GM21619 (cell line): Measurements from ENCODE around the gene TMA7.
"Not testable (repeated sequence)": the region's sequence is repeated elsewhere in the genome, so short reads cannot be mapped to it uniquely, and the experiment has no call there.

Experiments
- ATAC-seq: cut with Tn5 transposase; IDR thresholded peaks from one replicate; pipeline ENCODE4 v1.9.1; 2021; ENCODE audit not compliant: unreplicated experiment

The TMA7 gene

DNA sequence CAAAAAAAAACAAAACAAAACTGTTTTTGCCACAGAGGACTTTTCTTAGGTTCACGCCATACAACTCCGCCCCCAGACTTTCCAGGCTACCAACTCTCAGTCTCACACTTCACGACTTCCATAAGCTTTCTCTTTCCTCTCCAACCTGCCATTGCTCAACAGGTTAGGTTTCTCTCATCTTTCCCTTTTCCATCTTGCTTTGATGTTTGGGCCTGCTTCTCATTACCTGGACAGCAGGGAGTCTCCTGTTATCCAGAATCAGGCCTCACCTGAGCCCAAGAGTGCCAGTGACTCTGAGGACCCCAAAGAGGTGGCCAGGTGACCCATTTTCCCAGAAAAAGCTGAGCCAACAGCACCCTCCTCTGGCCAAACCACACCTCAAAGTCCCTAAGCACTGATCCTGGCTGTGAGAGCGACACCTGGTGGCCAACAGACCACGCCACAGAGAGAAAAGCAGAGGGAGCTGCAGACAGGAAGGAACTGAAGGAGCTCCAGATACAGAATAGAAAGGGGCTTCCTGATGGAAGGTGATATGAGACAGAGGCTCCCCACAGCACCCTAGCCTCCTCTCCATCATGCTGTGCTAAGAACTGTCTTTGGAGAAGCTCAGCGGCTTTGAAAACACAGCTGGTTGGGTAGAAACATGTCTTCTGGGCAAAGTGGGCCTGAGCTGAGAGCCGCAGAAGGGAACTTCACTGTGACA, 4.1 kb upstream of the TMA7 start:
- no peak for ATAC-seq

DNA sequence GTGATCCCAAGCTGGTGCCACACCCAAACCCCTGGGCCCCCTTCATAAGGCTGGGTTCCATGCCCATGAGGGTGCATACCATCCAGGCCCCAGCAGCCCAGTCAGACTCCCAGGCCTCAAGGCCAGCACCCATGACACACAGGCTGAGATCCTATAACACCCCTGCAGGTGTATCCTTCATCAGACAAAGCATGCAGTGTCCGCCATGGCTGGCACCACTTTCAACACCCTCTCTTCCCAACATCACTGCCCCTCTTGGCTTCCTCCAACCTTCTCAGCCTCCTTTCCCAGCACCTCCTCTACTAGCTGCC, 3.6 kb upstream of the TMA7 start:
- no peak for ATAC-seq

- ATAC-seq: no peak
Measured at GRCh38 chr3:48436855-48437254, 3.2 kb upstream of the TMA7 start.

- ATAC-seq: no peak
Measured at GRCh38 chr3:48437812-48438211, 2.2 kb upstream of the TMA7 start.

DNA sequence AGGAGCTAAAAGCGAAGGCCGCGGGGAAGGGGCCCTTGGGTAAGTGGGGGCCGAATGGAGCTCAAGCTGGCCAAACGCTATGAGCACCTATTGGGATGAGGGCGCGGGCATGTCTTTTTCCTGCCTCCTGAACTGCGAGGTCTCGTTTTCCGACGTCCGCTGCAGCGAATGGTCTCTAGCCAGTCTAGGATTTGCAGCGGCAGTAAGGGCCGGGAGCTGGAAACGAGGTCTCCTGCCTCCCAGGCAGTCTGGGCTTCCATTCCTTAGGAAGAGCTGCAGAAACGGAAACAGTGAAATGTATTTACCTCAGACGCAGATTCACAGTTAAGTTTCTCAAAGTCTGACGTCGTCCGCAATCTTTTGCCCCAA, 517 bp downstream of the TMA7 start:
- no peak for ATAC-seq

DNA sequence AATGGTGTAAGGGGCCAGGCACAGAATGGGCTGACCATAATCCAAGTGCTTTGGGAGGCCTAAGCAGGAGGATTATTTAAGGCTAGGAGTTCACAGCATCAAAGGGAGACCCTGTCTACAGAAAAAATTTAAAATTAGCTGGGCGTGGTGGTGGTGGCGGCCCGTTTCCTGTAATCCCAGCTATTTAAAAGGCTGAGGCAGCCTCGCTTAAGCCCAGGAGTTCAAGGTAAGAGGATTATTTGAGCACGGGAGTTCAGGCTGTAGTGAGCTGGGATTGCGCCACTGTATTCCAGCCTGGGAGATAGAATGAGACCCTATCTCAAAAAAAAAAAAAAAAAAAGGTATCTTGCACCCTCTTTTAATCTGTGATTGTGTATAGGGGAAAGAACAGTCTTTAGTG, 1.9 kb downstream of the TMA7 start:
- no peak for ATAC-seq

DNA sequence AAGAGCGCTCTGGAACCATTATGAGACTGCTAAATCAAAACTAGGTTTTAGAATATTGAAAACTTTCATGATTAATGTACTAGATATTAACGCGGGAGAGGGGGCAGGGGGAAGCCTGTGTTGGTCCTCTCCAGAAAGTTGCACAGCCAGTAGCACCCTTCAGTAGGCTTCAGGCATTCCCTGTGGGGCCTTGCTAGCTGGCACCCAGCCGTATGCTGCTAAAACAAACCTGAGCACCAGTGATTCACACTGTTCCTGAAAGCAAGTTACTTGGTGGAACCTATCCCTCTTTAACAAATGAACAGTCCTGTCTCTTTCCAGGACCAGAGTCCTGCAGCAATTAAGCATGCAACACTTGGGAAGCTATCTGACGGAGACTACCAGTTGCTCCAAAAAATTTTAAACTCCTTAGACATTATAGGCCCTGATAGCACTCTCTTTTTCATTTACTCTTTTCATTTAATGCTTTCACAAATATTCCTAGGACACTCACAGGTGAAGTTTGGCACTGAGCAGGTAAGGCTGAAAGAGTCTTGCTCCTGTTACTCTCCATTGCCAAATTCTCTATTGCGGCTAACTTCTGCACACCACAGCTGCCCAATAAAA, 5.3 kb downstream of the TMA7 start:
- ATAC-seq: no peak

- no peak for ATAC-seq
Measured at GRCh38 chr3:48446043-48446424, 6.0 kb downstream of the TMA7 start.

DNA sequence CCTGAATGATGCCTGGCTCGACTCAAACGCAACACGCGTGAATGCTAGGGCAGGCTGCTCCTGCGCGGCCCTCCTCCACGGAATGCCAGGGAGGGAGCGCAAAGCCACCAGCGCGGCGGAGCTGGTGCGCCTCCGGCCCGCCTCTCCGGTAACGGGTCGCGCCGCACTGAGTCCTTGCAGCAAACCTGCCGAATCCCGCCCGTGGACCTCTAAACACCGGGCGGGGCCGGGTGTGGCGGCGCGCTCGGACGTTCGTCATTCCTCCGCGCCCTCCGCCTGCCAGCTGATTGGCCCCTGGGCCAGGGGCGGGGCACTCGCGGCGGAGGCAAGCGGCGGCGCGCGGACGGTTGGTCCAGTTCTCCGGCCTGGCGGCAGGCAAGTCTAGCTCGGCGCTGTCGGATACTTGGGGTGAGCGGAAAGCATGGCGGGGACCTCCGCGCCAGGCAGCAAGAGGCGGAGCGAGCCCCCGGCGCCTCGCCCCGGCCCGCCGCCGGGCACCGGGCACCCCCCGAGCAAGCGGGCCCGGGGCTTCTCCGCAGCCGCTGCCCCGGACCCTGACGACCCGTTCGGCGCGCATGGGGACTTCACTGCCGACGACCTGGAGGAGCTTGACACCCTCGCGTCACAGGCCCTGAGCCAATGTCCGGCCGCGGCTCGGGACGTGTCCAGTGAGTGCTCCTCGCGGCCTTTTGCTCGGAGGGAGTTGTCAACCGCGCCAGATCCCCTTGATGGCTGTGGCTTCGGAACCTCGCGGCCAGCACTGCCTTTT, 6.6 kb downstream of the TMA7 start, which contains the start of gene ATRIP:
TSS of gene ATRIP (plus strand) at position 313 of the 769 bp plus-strand sequence. CDS start at position 422, 109 bp downstream.
- peak; percentile 77 for ATAC-seq

DNA sequence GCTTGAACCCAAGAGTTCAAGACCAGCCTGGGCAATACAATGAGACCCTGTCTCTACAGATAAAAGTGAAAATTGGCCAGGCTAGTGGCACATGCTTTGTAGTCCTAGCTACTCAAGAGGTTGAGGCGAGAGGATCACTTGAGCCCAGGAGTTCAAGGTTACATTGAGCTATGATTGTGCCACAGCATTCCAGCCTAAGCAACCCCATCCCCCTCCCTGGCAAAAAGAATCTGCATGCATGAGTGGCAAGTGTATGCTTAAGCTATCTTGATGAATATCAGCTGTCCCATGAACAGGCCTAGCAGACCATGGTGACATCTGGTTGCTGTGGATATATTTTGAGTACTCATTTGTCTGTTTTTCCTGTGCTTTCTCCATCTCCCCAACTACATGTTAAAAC, 11.2 kb downstream of the TMA7 start:
- ATAC-seq: no peak

- no peak for ATAC-seq
Measured at GRCh38 chr3:48456456-48456855, 16.4 kb downstream of the TMA7 start.

DNA sequence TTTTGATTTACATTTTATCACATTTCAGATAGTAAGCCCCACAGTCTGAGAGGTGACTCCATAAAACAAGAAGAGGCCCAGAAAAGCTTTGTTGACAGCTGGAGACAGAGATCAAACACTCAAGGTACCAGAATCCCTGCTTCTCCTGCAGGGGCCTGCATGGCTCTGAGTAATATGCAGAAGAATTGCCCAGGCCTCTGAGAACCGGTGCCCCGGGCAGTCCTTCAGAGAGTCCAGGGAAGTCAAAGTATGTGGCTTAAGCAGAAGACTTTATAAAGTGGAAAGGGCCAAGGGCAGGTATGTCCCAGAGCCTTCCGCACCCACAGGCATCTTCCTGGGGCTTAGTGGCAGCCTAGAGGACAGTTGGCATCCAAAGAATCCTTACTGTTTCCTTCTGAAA, 19.3 kb downstream of the TMA7 start:
- no peak for ATAC-seq

- ATAC-seq: no peak
Measured at GRCh38 chr3:48459773-48460516, 19.9 kb downstream of the TMA7 start.

DNA sequence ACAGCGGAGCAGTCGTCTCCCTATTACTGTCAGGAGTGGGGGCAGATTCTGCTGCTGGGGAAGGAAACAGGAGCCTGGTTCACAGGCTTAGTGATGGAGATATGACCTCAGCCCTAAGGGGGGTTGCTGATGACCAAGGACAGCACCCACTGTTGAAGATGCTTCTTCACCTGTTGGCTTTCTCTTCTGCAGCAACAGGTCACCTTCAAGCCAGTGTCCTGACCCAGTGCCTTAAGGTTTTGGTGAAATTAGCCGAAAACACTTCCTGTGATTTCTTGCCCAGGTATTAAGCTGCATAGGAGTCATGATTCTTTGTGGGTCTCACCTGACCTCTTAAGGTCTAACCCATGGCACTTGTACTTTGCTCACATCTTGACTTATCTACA, 20.5 kb downstream of the TMA7 start:
- no peak for ATAC-seq

- not testable (repeated sequence) for ATAC-seq
Measured at GRCh38 chr3:48461767-48462166, 21.7 kb downstream of the TMA7 start.

DNA sequence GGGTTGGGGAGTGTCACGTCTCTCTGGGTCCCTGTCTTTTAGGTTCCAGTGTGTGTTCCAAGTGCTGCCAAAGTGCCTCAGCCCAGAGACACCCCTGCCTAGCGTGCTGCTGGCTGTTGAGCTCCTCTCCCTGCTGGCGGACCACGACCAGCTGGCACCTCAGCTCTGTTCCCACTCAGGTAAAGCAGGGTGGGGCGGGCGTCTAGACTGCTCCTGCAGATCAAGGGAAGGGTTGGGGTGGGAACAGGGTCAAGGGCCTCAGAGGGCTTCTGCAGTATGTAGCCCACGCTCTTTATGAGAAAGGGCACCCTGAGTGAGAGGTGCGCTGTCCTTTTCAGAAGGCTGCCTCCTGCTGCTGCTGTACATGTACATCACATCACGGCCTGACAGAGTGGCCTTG, 23.6 kb downstream of the TMA7 start:
- ATAC-seq: no peak

- no peak for ATAC-seq
Measured at GRCh38 chr3:48464713-48465221, 24.7 kb downstream of the TMA7 start.

DNA sequence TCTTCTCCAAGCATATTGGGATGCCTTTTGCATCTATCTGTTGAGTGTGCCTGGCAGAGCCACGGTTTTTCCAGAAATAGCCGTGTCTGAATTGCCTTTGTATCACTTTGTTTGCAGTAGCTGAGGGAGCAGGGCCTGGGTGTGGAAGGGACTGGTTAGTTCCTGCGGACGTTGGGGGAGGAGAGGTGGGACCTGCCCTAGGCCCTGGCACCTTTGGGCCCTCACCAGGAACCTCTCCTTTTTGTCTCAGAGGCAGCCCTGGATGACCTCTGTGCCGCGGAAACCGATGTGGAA, 25.1 kb downstream of the TMA7 start:
- no peak for ATAC-seq

DNA sequence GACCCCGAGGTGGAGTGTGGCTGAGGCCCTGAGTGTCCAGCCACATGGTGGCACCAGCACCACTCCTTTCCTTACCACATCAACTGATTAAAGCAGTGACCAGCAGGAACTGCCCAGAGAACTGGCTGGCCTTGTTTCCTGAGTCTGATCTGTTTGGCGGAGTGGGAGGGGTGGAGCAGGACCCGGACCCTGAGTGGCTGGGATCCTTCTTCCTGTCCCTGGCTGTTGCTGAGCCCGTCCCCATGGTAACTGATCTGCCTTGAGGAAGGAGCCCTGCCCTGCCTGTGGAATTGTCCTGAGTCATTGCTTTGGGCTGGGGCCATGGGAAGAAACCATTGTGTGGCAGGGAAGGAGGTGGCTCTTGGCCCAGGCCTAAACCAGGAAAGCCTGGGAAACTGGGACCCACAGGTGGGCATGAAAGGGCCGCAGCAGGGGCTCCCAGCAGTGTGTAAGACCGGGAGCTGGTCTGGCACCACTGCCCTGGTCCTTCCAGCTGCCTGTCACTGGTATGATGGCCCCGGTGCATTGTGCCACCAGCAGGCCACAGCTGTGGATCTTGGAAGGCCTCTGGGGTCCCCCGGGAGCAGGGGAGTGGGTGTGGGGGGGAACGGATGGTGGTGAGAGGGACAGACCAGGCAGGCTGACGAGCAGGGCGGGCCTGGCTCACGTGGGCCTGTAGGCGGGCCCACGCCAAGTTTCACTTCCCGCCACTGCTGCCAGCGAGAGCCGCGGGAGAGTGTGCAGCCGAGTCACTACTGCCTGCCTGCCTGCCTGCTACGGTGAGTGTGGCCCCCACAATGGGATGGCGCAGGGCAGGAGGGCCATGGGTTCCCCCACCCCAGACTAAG, 25.7 kb downstream of the TMA7 start:
- ATAC-seq: peak; percentile 75

- peak; percentile 7 for ATAC-seq
Measured at GRCh38 chr3:48466386-48467109, 26.5 kb downstream of the TMA7 start.
